ENCODE measurements around the gene STX1A. TPM values are rescaled to one million over a fixed set of nuclear protein-coding genes. Genes with fewer than 3 reads are reported as not detected.
"Not testable (repeated sequence)": the region's sequence is repeated elsewhere in the genome, so short reads cannot be mapped to it uniquely, and the experiment has no call there.

Gene STX1A
- total and polyA plus RNA-seq, 2 of the 8 experiments (the other 6 are each of a cell fraction or from before 2014, with no cell fraction given) = 13.5 to 17.5 TPM

DNA sequence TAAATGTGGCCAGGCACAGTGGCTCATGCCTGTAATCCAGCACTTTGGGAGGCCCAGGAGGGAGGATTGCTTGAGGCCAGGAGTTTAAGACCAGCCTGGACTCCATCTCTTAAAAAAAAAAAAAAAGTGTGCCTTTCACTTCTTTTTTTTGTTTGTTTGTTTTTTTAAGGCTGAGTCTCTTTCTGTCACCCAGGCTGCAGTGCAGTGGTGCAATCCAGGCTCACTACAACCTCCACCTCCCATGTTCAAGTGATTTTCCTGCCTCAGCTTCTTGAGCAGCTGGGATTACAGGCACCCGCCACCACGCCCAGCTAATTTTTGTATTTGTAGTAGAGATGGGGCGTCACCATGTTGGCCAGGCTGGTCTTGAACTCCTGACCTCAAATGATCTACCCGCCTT, 2.7 kb upstream of the STX1A start:
- H3K4me1 ChIP-seq (replicated peaks in 1 of 4; ENCODE audit: control insufficient read depth in 3 of 4, insufficient read depth in 4 of 4, low read length in 3 of 4); H4K5ac ChIP-seq (ENCODE audit: insufficient read length, low read depth, low read length); H3K79me2 ChIP-seq (ENCODE audit: control insufficient read depth in 1 of 2, insufficient read depth in 2 of 2, low read length in 2 of 2); H2BK12ac ChIP-seq (ENCODE audit: low read depth, low read length); POLR2A ChIA-PET (ENCODE audit: partially characterized antibody); H2BK20ac ChIP-seq (ENCODE audit: low read length); H3K9ac ChIP-seq (replicated peaks in 1 of 4; ENCODE audit: extremely low read depth in 1 of 4, low read depth in 3 of 4, low read length in 3 of 4); H2AFZ ChIP-seq (ENCODE audit: low read length); H2AK5ac ChIP-seq (ENCODE audit: low read depth, low read length); H3K4me2 ChIP-seq (ENCODE audit: insufficient read depth in 1 of 2, low read depth in 2 of 2, low read length in 2 of 2); H3K14ac ChIP-seq (ENCODE audit: insufficient read length); H2BK15ac ChIP-seq (ENCODE audit: low read length); H3K4ac ChIP-seq (replicated peaks; ENCODE audit: insufficient read length, low read depth, low read length); H4K8ac ChIP-seq (ENCODE audit: extremely low read depth, insufficient read depth, low read length); H3K18ac ChIP-seq (ENCODE audit: extremely low read depth, low read length); H3K23me2 ChIP-seq (ENCODE audit: low read depth, low read length); H3K23ac ChIP-seq (ENCODE audit: insufficient read length); H4K91ac ChIP-seq (replicated peaks; ENCODE audit: insufficient read length, low read length); H3K36me3 ChIP-seq (ENCODE audit: control insufficient read depth in 2 of 4, insufficient read depth in 4 of 4, low read length in 3 of 4); DNase-seq (ENCODE audit: low read depth in 1 of 2, low spot score in 2 of 2); H3K56ac ChIP-seq (replicated peaks; ENCODE audit: insufficient read length, low read depth, low read length); H3K79me1 ChIP-seq (ENCODE audit: low read depth, low read length); H3K27ac ChIP-seq (ENCODE audit: low read depth, low read length); H3K4me3 ChIP-seq (ENCODE audit: extremely low read depth in 1 of 4, insufficient read depth in 2 of 4, low read depth in 3 of 4, low read length in 4 of 4); H2BK120ac ChIP-seq (replicated peaks; ENCODE audit: low read depth, low read length); FAIRE-seq; H3K9me3 ChIP-seq (ENCODE audit: insufficient read depth in 2 of 2, low read depth in 1 of 2, low read length in 1 of 2); H2BK5ac ChIP-seq (ENCODE audit: low read depth, low read length): not testable (repeated sequence)
- Histone ChIP-seq H3K27me3 (replicated peaks in 1 of 4; ENCODE audit: control insufficient read depth in 3 of 4, extremely low read depth in 1 of 4, insufficient read depth in 3 of 4, low read length in 3 of 4) (peaks cover 0 to 18% (median 13%) of the 10 kb centered on the region in 4 experiments; a peak in 5 of 7 replicates), H4K20me1 (replicated peaks in 1 of 2; ENCODE audit: control insufficient read depth in 1 of 2, insufficient read depth in 2 of 2, low read length in 2 of 2) (peaks cover 6 to 11% of the 10 kb centered on the region in 2 experiments)
- WGBS, 2 experiments (ENCODE audit: extremely low coverage in 1 of 2, insufficient coverage in 1 of 2, insufficient read length in 1 of 2, insufficient replicate concordance in 2 of 2, low coverage in 1 of 2, low lambda C conversion rate in 2 of 2, missing lambda C conversion rate in 1 of 2) = 83% methylated on average over 4 of the region's 4 CpGs; no CpG with 5 or more reads in 1 of the 2 experiments
- CTCF ChIA-PET (ENCODE audit: partially characterized antibody) = interaction anchor here (0.6 to 3.9 kb wide), 7 partner anchors 9 to 115 kb away, joined by 3 to 45 read pairs (median 4); no protein-coding TSS in a partner anchor

Data from H1 (cell line).